Measurements from ENCODE around the gene HOXA11. TPM values are rescaled to one million over a fixed set of nuclear protein-coding genes. Genes with fewer than 3 reads are reported as not detected.

HOXA11 gene
- total RNA-seq, 1 experiment from 2014 or later = not detected

DNA sequence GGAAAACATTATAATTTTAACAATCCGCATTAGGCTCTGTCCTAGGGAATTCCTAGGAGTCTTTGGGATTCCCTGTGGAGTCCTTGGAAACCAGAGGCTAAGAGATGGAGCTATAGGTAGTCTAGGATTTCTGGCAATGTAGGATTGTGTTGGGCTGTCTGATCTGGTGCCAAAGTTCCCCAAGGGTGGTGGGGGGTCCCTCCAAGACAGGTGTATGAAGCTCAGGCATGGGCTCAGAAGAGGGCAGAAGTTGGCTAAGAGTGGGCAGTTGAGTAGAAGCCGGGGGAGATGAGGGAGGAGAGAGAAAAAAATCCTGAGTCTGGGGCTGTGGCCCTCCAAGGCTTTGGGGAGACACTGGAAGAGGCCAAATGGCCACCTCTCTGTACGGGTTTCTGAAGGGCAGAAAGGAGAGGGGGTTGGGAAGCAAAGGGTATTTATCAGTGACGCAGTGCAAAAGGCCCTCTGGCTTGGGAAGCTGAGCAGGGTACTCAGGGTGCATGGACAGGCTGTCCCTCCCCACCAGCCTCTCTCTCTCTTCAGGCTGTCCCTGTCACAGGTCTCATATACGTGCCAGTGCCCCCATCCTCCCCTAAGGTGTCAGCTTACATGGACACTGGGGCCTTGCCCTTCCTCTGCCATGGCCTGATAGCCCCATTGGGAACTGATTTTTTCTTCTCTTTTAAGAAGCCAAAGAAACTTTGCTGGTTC lies 38.4 kb downstream of the HOXA11 start:
- Mint-ChIP-seq H3K36me3 (no peaks in the 10 kb centered on the region), H3K27me3 (ENCODE audit: low read depth) (peaks cover 100% of the 10 kb centered on the region), H3K9me3 (no peaks in the 10 kb centered on the region), H3K27ac (no peak overlapping the region), H3K4me1 (peaks cover 34% of the 10 kb centered on the region), H3K4me3 (no peak overlapping the region)
- ChIA-PET POLR2A (no interaction called here), CTCF (interaction anchor here (1.0 to 3.5 kb wide), 2 partner anchors 15 to 33 kb away, joined by 3 to 46 read pairs; no protein-coding TSS in a partner anchor)
- DNase-seq (ENCODE audit: low spot score) = no peak
- ATAC-seq = no peak
- TF ChIP-seq SP1 (CRISPR knock-in tag; conservative IDR thresholded peaks at IDR 0.05) (no peak), PRRX2 (CRISPR knock-in tag; IDR thresholded peaks at IDR 0.05) (no peak), ZNF671 (CRISPR knock-in tag; IDR thresholded peaks at IDR 0.05) (no peak), FOXK1 (CRISPR knock-in tag; IDR thresholded peaks at IDR 0.05) (no peak), ZNF263 (CRISPR knock-in tag; IDR thresholded peaks at IDR 0.05; ENCODE audit: low read depth) (no peak)
- TF ChIP-seq, protein P1, sequence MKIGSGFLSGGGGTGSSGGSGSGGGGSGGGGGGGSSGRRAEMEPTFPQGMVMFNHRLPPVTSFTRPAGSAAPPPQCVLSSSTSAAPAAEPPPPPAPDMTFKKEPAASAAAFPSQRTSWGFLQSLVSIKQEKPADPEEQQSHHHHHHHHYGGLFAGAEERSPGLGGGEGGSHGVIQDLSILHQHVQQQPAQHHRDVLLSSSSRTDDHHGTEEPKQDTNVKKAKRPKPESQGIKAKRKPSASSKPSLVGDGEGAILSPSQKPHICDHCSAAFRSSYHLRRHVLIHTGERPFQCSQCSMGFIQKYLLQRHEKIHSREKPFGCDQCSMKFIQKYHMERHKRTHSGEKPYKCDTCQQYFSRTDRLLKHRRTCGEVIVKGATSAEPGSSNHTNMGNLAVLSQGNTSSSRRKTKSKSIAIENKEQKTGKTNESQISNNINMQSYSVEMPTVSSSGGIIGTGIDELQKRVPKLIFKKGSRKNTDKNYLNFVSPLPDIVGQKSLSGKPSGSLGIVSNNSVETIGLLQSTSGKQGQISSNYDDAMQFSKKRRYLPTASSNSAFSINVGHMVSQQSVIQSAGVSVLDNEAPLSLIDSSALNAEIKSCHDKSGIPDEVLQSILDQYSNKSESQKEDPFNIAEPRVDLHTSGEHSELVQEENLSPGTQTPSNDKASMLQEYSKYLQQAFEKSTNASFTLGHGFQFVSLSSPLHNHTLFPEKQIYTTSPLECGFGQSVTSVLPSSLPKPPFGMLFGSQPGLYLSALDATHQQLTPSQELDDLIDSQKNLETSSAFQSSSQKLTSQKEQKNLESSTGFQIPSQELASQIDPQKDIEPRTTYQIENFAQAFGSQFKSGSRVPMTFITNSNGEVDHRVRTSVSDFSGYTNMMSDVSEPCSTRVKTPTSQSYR (CRISPR knock-in tag; IDR thresholded peaks at IDR 0.05) = no peak
- TF ChIP-seq, protein P2, sequence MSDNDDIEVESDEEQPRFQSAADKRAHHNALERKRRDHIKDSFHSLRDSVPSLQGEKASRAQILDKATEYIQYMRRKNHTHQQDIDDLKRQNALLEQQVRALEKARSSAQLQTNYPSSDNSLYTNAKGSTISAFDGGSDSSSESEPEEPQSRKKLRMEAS (CRISPR knock-in tag; IDR thresholded peaks at IDR 0.05) = no peak
- TF ChIP-seq, protein P3, sequence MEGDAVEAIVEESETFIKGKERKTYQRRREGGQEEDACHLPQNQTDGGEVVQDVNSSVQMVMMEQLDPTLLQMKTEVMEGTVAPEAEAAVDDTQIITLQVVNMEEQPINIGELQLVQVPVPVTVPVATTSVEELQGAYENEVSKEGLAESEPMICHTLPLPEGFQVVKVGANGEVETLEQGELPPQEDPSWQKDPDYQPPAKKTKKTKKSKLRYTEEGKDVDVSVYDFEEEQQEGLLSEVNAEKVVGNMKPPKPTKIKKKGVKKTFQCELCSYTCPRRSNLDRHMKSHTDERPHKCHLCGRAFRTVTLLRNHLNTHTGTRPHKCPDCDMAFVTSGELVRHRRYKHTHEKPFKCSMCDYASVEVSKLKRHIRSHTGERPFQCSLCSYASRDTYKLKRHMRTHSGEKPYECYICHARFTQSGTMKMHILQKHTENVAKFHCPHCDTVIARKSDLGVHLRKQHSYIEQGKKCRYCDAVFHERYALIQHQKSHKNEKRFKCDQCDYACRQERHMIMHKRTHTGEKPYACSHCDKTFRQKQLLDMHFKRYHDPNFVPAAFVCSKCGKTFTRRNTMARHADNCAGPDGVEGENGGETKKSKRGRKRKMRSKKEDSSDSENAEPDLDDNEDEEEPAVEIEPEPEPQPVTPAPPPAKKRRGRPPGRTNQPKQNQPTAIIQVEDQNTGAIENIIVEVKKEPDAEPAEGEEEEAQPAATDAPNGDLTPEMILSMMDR (IDR thresholded peaks at IDR 0.05) = no peak
- TF ChIP-seq, protein P4, sequence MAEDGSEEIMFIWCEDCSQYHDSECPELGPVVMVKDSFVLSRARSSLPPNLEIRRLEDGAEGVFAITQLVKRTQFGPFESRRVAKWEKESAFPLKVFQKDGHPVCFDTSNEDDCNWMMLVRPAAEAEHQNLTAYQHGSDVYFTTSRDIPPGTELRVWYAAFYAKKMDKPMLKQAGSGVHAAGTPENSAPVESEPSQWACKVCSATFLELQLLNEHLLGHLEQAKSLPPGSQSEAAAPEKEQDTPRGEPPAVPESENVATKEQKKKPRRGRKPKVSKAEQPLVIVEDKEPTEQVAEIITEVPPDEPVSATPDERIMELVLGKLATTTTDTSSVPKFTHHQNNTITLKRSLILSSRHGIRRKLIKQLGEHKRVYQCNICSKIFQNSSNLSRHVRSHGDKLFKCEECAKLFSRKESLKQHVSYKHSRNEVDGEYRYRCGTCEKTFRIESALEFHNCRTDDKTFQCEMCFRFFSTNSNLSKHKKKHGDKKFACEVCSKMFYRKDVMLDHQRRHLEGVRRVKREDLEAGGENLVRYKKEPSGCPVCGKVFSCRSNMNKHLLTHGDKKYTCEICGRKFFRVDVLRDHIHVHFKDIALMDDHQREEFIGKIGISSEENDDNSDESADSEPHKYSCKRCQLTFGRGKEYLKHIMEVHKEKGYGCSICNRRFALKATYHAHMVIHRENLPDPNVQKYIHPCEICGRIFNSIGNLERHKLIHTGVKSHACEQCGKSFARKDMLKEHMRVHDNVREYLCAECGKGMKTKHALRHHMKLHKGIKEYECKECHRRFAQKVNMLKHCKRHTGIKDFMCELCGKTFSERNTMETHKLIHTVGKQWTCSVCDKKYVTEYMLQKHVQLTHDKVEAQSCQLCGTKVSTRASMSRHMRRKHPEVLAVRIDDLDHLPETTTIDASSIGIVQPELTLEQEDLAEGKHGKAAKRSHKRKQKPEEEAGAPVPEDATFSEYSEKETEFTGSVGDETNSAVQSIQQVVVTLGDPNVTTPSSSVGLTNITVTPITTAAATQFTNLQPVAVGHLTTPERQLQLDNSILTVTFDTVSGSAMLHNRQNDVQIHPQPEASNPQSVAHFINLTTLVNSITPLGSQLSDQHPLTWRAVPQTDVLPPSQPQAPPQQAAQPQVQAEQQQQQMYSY (CRISPR knock-in tag; IDR thresholded peaks at IDR 0.05) = no peak

GRCh38 chr7:27145914-27146412 lies 39.1 kb downstream of the HOXA11 start:
- POLR2A ChIA-PET = no interaction called here

More at GRCh38 chr7:27145914-27146412, 39.1 kb downstream of the HOXA11 start:
- Mint-ChIP-seq H3K36me3 (no peaks in the 10 kb centered on the region), H3K9me3 (no peaks in the 10 kb centered on the region), H3K4me1 (peaks cover 27% of the 10 kb centered on the region), H3K27me3 (ENCODE audit: low read depth) (peaks cover 100% of the 10 kb centered on the region), H3K27ac (no peak overlapping the region), H3K4me3 (no peak overlapping the region)
- ATAC-seq = no peak
- DNase-seq (ENCODE audit: low spot score) = no peak
- TF ChIP-seq FOXK1 (CRISPR knock-in tag; IDR thresholded peaks at IDR 0.05) (no peak), PRRX2 (CRISPR knock-in tag; IDR thresholded peaks at IDR 0.05) (no peak), SMAD3 (CRISPR knock-in tag; IDR thresholded peaks at IDR 0.05; ENCODE audit: borderline replicate concordance) (no peak), GABPB1 (CRISPR knock-in tag; IDR thresholded peaks at IDR 0.05) (no peak)
- TF ChIP-seq, protein P2 (CRISPR knock-in tag; IDR thresholded peaks at IDR 0.05) = no peak
- CTCF ChIA-PET = interaction anchor here (1.0 to 3.5 kb wide), 4 partner anchors 15 to 34 kb away, joined by 3 to 46 read pairs (median 5); no protein-coding TSS in a partner anchor

Data from WTC11 (cell line).